SH-SY5Y (cell line): Measurements from ENCODE around the gene STAP1.

Experiments used
- GATA2 ChIP-seq: IDR thresholded peaks from 2 replicates; pipeline ENCODE4 v1.6.1; 2011; ENCODE audit warnings: mild to moderate bottlenecking, low read depth, low read length
- GATA3 ChIP-seq: IDR thresholded peaks from 2 replicates; pipeline ENCODE4 v1.6.1; 2011; ENCODE audit warnings: low read depth, mild to moderate bottlenecking, low read length, moderate library complexity

DNA sequence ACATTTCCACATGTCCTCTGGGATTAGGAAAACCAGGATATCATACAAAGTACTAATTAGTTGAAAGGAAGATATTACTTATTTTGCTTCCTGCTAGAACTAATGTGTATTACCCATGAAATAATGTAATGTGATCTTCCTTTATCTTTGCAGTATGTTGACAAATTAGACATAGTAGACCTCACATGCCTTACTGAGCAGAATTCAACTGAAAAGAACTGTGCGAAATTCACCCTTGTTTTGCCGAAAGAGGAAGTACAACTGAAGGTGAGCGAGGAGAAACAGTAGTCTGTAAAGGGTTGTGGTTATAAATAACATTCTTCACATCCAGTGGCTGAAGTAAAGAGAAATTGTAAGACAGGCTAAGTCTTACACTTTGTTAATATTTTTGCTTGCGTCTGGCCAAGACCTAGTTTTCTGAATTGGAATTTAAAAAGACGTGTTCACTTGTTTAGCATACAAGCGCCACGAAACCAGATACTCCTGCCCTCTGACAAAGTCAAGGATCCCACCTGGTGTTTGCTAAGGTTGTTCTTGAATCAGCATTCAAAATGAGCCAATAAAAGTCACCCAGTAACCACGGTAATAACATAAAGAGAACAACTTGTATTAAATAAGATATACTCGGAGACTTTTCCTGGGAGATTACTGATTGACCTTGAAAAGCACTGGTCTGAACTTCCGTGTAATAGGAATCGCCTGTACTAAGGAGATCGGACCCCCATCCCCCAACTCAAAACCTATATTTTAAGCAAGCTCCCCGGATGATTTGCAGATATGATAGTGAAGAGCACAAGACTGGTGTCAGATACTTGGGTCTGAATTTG, 16.9 kb downstream of the STAP1 start:
- no peak for TF ChIP-seq GATA2
- TF ChIP-seq GATA3: no peak
